Inflammatory macrophage (primary cell): ENCODE measurements around the gene PPP4R3A.
A peak's percentile ranks its signal among the peaks of the same experiment; 100 is the strongest.
"Not testable (repeated sequence)": the region's sequence is repeated elsewhere in the genome, so short reads cannot be mapped to it uniquely, and the experiment has no call there.

Source experiments
- DNase-seq, 2 donors: peaks; one replicate each; pipeline ENCODE4 v3.0.0-alpha.2; 2020 to 2022
- total RNA-seq, 18 experiments: gene quantifications; one replicate each; lab custom pipeline; 2026; ENCODE audit warnings: mixed read lengths in 6 of 18, inconsistent platforms in 2 of 18; lab: John Stamatoyannopoulos, UW

Gene PPP4R3A
- 53.4 to 131 (median 101) reads per million in 18 experiments for total RNA-seq

DNA sequence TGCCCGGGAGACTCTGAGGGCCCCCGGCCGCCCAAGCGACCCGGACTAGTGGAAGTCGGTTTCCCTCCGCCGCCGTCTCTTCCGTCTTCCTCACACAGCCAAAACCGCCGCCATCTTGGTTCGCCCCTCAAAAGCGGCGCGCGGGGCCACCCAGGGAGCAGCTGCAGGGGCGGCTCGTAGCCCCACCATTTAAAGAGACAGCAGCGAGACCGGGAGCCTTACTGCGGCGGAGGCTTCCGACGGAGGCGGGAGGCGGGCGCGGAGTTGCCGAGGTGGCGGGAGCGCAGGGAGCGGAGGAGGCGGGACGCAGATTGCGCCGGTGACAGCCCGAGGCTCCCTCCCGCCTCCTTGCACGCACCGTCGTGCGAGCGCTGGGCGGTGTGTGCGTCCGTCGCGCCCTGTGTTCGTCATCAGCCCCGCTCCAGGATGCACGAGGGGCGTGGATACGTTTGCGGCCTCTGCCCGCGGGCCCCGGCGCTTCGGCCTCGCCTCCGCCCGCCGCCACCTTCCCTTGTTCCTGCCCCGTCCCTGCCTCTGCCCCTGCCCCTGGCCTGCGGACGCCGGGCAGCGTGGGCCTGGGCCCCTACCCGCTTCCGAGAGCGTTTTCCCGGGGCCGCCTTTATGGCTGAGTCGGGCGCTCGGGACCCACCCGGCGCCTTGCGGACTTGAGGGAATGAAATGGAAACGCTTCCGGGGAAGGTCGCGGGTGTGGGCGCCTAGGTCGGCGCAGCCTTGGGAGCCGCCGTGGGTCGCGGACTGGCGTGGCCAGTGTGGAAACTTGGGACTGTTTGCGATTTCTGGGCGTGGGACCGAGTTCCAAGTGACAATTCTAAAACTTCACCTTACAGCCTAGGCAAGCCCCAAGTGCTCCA, at the start of gene PPP4R3A:
TSS of gene PPP4R3A (minus strand) at position 140 of the 872 bp plus-strand sequence. CDS start 663 bp downstream, outside the sequence.
- DNase-seq, result peak; percentile 97 to 99

GRCh38 chr14:91555531-91555930, 45.4 kb upstream of the PPP4R3A start:
- DNase-seq, result no peak

DNA sequence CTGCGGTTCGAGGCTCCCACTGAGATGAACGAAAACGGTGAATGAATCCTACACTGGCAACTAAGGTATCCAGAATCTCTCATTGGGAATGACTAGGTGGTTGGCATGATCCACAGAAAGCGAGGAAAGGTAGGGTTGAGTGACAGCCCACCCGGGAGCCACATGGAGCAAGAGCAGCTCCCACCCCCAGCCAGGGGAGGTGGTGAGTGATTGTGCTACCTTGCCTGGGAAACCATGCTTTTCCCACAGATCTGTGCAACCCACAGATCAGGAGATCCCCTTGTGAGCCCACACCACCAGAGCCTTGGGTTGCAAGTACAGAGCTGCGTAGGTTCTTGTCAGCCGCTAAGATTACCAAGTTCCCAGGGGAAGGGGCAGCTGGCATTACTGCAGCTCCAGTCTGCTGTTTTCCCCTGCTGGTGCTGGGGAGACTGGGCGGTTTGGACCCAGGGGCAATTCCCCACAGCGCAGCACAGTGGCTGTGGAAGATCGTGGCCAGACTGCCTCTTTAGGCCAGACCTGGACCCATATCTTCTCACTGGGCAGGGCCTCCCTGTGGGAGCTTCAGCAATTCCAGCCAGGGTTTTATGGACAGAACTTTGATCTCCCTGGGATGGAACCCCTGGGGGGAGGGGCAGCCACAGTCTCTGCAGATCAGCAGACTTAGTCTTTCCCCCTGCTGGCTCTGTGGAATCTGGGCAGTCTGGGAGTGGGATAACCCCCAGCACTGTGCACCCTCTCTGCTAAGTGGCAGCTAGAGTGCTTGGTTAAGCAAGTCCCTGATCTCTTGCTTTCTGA, 44.6 kb upstream of the PPP4R3A start:
- no peak for DNase-seq

GRCh38 chr14:91548108-91548507, 38.0 kb upstream of the PPP4R3A start:
- peak; percentile 3 to 11 for DNase-seq

DNA sequence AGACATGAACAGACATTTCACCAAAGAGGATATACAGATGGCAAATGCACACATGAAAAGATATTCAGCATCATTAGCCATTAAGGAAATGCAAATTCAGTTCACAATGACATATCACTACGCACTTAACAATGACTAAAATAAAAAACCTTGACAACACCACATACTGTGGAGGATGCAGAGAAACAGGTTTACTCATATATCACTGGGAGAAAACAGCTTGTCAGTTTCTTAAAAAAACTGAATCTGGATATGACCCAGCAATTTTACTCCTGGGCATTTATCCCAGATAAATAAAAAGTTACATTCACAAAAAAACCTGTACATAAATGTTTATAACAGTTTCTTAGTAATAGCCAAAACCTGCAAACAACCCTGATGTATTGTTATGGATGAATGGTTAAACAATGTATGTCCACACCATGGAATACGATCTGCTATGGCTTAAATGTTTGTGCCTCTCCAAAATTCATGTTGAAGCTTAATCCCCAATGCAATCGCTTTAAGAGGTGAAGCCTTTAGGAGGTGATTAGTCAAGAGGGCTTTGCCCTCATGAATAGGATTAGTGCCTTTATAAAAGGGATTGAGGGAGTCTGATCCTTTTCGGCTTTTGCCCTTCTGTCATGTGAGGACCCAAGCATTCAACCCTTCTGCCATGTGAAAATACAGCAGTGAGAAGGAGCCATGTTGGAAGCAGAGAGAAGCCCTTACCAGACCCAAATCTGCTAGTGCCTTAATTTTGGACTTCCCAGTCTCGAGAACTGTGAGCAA, 36.0 kb upstream of the PPP4R3A start:
- no peak for DNase-seq

GRCh38 chr14:91545204-91545603, 35.1 kb upstream of the PPP4R3A start:
- no peak for DNase-seq

GRCh38 chr14:91536327-91536726, 26.2 kb upstream of the PPP4R3A start:
- no peak for DNase-seq

- DNase-seq, result not testable (repeated sequence)
These were observed 23.9 kb upstream of the PPP4R3A start for GRCh38 chr14:91534059-91534458.

- DNase-seq, result no peak
These were observed 23.5 kb upstream of the PPP4R3A start for GRCh38 chr14:91533623-91534022.

- DNase-seq, result no peak
These were observed 13.9 kb upstream of the PPP4R3A start for GRCh38 chr14:91523972-91524371.

GRCh38 chr14:91521061-91521640, 11.0 kb upstream of the PPP4R3A start:
- DNase-seq, result peak; percentile 87 to 90

DNA sequence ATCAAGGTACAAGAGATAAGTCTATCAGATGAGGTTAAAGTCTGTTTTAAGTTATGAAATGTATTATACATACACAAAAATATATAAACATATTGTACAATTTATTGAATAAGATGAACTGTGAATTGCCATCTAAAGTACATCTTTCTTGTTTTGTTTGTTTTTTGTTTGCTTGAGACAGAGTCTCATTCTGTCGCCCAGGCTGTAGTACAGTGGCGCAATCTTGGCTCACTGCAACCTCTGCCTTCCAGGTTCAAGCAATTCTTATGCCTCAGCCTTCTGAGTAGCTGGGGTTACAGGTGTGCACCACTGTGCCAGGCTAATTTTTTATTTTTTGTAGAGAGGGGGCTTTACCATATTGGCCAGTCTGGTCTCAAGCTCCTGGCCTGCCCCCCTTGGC, 10.0 kb upstream of the PPP4R3A start:
- no peak for DNase-seq

DNA sequence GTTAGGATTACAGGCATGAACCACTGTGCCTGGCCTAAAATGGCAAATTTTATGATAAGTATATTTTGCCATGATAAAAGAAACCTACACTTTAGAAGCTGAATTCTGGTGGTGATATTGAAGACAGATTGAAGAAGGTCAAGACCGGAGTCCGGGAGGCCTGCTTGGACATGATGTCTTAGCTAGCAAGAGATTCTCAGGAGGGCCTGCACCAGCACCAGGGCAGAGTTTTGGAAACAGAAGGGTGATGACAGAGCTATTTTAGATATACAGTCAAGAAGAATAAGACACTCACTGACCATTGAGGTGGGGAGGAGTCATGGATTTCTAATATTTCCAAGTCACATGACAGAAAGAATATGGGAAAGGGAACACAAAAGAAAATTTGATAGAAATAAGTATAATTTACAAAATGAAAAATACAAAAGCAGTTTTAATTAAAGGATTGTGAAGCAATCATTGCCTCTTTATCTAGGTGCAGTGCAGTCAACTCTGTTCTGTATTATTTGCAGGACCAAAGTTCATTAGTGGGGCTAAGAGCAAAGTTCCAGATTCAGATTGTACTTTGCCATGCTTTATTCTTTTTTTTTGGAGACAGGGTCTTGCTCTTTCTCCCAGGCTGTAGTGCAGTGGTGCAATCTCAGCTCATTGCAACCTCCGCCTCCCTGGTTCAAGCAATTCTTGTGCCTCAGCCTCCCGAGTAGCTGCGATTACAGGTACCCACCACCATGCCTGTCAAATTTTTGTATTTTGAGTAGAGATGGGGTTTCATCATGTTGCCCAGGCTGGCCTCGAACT, 9.3 kb upstream of the PPP4R3A start:
- DNase-seq, result no peak

DNA sequence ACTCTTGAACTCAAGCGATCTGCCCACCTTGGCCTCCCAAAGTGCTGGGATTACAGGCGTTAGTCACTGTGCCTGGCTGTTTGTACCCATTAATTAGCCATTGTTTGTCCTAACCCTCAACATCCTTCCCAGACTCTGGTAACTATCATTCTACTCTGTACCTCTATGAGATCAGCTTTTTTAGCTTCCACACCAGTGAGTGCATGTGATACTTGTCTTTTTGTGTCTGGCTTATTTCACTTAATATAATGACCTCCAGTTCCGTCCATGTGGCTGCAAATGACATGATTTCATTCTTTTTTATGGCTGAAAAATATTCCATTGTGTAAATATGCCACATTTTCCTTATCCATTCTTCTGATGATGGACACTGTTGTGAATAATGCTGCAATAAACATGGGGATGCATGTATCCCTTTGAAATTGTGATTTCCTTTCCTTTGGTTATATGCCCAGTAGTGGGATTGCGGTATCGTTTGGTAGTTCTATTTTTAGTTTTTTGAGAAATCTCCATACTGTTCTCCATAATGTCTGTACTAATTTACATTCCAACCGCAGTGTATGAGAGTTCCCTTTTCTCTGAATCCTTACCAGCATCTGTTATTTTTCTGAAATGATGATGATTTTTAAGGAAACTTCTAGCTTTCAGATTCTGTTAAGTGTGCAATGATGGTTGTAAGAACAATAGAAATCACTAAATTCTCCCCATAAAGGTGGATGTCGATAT, 6.7 kb upstream of the PPP4R3A start:
- peak; percentile 35 to 77 for DNase-seq

DNA sequence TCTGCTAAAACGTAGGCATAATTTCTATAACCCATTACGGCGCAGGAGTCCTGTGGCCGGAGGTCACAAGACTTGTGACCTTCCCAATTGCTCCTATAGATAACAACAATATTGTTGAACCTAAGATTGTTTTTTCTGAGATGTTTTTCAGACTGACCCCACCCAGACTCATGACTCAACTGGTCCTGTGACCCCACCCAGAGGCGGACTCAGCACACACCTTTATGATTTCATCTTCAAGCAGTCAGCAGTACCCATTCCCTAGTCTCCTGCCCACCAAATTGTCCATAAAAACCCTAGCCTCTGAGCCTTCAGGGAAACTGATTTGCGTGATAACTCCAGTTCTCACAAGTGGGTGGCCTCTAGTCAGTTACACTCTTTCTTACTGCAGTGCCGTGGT, 5.9 kb upstream of the PPP4R3A start:
- DNase-seq, result no peak

GRCh38 chr14:91511043-91511383, 903 bp upstream of the PPP4R3A start:
- DNase-seq, result peak in 1 of 2 donors; percentile 21

DNA sequence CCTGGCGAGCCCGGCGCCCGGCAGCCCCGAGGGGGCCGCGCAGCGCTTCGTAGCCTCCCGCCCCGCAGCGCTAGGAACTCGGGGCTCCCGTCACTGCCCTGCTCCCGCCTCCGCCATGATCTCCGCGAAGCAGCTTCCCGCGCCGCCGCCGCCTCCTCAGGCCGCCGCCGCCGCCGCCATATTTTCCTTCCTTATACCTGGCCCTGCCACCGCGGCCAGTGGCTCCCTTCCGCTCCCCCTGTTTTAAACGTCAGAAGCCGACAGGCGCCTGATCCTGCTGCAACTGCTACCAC, 286 bp downstream of the PPP4R3A start:
- DNase-seq, result peak in 1 of 2 donors; percentile 77

DNA sequence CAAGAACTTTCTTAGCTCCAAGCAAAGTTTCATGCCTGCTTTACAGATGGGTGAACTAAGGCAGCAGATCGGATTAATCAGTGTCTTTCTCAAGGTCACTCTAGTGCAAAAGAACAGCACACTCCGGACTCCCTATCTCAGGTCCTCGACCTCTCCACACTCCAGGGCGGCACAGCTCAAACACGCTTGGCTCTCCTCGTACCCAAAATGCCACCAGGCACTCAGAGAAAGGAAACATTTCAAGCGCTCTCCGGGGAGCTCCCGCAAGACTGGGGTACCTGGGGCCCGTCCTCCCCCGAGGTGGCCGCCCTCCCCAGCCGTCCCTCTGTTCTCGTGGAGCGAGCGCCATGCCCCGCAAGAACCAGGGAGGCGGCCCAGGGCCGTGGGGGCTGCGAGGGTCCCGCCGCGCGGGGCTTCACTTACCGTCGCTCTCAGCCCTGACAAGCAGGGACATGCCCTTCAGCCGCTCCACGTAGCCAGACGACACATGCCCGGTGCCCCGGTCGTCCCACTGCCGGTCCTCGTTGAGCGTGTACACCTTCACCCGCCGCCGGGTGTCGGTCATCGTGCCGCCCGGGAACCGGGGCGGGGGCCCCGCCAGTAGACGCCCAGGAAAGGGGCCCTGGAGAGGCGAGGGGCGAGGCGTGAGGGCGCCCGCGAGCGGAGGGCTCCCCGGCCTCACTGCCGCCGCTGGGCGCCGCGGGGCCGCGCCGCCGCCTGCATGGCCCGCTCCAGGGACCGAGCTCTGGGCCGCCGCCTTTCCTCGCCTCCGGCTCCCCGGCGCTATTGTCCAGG, 830 bp downstream of the PPP4R3A start:
- peak in 1 of 2 donors; percentile 19 for DNase-seq

DNA sequence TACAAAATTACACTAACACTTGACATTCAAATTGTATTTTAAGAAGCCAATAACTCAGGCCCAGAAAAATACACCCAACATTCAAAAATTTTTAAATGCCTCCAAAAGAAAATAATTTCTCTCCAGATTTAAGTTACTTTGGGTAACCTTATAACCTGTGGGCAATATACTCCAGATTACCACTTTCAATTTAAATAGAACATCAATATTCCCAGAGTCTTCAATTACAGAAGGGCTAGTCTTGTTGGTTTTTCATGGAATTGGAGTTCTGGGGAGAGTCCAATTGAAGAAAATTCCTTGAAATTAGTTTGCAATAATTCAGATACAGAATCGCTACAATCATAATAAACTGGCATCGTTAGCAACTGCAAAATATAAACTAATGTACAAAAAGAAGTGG, 2.0 kb downstream of the PPP4R3A start:
- no peak for DNase-seq

- DNase-seq, result no peak
These were observed 3.9 kb downstream of the PPP4R3A start for GRCh38 chr14:91506226-91506625.
